GM12872 (cell line): ENCODE measurements around the gene FEN1.

ENCODE experiments used
- TF ChIP-seq, protein P1 (sequence below): IDR thresholded peaks from 3 replicates; pipeline ENCODE4 v1.5.1; 2011; ENCODE audit warnings: low read depth, mild to moderate bottlenecking, low read length, moderate library complexity; ENCODE audit not compliant: insufficient read depth

The FEN1 gene

DNA sequence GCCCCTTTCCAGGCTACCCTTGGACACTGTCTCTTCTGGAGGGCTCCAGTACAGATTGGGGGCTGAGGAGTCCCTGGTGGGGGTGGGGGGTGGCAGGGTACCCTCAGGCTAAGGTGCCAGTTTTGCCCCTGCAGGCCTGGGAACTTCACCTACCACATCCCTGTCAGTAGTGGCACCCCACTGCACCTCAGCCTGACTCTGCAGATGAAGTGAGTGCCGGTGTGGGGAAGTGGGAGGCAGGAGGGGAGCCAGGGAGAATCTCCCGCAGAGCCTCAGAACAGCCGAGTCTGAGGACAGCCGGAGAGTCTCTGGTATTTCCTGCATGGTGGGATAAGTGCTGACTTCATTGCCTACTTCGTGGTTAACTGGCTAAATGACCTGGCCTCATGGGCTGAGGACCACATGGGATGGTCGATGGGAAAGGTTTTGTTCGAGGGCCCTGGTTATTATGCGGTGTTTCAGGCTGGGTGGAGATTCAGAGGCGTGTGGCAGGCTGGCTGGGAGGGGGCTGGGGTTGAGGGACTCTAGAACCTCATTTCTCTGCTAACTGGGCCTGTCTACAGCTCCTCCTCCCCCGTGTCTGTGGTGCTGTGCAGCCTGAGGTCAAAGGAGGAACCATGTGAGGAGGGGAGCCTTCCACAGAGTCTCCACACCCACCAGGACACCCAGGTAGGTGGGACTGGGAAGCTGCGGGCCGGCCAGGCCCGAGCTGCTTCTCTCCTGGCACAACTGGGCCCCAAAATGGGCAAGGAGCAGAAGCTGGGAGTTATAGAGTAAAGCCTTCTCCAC lies 8.8 kb upstream of the FEN1 start:
- TF ChIP-seq, protein P1, sequence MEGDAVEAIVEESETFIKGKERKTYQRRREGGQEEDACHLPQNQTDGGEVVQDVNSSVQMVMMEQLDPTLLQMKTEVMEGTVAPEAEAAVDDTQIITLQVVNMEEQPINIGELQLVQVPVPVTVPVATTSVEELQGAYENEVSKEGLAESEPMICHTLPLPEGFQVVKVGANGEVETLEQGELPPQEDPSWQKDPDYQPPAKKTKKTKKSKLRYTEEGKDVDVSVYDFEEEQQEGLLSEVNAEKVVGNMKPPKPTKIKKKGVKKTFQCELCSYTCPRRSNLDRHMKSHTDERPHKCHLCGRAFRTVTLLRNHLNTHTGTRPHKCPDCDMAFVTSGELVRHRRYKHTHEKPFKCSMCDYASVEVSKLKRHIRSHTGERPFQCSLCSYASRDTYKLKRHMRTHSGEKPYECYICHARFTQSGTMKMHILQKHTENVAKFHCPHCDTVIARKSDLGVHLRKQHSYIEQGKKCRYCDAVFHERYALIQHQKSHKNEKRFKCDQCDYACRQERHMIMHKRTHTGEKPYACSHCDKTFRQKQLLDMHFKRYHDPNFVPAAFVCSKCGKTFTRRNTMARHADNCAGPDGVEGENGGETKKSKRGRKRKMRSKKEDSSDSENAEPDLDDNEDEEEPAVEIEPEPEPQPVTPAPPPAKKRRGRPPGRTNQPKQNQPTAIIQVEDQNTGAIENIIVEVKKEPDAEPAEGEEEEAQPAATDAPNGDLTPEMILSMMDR, result no peak

DNA sequence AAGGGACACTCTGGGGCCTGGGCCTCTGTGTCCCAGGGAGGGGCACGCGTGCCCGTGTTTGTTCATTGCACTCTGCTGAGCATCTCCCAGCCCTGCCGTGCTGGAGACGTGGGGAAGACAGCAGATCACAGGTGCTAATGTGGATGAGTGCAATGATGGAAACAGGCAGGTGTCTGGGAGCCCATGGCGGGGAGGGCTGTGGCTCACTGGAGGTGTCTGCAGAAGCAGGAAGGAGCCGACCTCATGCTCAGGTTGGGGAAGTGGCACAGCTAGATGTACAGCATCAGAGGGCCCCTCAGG lies 8.3 kb upstream of the FEN1 start:
- TF ChIP-seq, protein P1, result no peak

DNA sequence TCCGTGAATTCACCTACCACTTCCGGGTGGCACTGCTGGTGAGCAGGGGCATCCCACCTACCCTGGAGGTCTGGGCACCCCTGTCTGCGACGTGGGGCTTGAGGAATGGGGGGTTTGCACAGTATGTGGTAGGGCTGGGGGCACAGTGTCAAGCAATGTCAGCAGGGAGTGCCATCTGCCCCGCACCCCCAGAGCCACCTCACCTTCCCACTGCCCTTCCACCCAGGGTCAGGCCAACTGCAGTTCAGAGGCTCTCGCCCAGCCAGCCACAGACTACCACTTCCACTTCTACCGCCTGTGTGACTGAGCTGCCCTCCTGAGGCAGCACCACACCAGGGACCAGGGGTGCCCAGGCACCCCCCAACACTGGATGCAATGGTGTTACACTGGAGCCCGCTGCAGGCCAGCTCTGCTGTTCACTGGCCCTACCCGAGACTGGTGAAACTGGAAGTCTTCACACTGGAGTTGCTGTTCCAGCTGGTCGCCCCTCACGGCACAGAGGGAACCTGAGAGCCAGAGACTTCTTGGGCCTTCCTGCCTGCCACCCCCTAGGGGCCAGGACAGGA lies 6.8 kb upstream of the FEN1 start:
- TF ChIP-seq, protein P1, result no peak

DNA sequence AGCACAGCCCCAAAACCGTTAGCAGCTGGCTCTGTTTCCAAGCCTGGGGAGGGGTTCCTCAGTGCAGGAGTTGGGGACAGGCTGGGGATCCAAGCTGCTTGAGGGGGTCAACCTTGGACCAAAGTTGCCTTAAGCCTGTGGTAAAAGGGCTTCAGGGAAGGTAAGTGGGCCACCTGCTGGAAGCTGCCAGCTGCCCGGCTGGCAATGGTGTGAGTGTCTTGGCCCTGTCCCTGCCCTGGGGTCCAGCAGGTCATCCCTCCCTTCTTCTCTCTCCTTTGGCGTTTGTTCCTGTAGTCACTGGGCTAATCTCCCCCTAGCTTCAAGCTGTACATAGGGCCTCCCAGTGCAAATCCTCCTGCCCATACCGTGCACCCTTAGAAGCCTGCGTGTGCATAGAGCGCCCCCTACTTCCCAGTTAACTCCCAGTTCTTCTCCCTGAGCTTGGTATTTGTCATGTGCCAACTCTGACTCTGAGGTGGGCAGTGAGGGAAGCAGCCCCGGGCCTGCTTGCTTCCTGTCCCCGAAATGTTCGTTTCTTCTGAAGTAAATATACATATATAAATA lies 4.7 kb upstream of the FEN1 start:
- TF ChIP-seq, protein P1, result peak; percentile 48

DNA sequence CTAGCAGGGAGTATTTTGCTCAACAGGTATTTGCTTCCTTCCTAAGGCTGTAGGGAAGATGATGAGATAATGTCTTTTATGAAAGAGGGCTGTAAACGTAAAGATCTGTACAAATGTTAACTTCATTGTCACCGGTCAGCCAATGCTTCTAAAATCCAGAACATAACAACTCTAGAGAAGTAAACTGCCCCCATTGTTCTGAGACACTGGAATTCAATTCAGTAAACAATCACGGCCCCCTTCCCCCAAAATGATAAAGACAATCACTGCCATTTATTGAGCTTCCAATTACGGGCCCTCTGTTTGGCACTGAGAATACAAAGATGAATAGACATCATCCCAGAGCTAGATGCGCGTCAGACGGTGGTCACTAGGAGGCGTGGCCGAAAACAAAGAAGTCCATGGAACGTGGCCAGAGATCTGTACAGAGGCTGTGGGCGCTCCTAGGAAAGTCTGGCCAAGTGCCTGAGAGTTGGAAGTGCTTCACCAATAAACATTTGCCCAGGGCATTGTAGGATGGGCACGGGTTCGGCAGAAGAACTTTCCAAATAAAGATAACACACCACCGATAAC lies 888 bp upstream of the FEN1 start:
- TF ChIP-seq, protein P1, result no peak

DNA sequence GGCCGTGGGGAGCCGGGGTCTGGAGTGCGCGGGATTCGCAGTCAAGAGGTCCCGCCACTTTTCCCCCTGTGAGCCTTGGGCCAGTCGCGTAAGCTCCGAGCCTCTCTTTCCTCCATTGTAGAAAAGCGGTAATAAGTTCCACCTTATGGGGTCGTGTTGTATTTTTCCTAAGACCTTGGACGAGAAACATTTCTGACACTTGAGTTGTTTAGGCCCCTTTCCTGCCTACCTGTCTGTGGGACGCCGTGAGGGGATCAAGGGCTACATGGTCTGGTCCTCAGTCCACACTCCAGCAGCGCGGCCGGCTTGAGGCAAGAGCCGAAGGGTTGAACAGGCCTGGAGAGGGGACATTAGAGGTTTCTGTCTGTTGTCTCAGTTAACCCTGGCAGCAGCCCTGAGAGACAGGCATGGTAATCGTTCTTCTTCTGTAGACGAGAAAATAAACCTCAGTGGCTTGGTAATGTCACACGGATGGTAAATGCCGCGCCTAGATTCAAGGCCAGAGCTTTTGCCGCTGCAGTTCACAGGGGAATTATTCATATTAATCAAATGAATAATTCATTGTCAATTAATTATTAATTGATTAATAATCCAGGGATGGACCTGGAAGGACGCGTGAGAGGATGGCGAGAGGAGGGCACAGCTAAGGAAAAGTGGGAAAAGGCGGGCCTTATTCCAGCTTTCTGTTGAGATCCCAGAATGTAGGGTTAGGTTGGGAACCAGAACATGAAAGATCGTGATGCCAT lies 545 bp downstream of the FEN1 start:
- TF ChIP-seq, protein P1, result no peak

DNA sequence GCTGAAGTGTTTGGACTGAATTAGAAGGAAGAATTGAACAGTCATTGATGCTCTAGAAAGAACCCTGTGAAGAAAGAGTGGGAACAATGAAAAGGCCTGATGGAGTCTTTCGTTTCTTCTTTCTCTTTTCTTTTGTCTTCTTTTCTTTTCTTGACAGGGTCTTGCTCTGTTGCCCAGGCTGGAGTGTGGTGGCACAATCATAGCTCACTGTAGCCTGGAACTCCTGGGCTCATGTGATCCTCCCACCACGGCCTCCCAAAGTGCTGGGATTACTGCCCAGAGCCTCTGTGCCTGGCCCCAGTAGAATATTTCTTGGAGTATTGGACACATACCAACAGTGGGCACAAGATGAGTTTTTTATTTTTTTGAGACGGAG lies 1.1 kb downstream of the FEN1 start:
- TF ChIP-seq, protein P1, result no peak
